ENCODE measurements around the gene COL28A1. TPM values are rescaled to one million over a fixed set of nuclear protein-coding genes. Genes with fewer than 3 reads are reported as not detected.

COL28A1 gene
- polyA plus RNA-seq, 4 donors = 9.0 to 13.1 (median 10.7) TPM

Other genes starting within 250 kb of the COL28A1 start
- gene MIOS, start 31.0 kb upstream of the COL28A1 start, polyA plus RNA-seq (ENCODE audit: insufficient read length in 4 of 4) = 10 to 100 TPM; 41.8 to 50.6 (median 49.2) TPM
- 10 to 100 TPM; 20.3 to 24.9 (median 22.5) TPM for gene UMAD1, start 104.9 kb upstream of the COL28A1 start, polyA plus RNA-seq (ENCODE audit: insufficient read length in 4 of 4)
- 10 to 100 TPM; 64.2 to 80.5 (median 66.3) TPM for gene RPA3, start 182.7 kb upstream of the COL28A1 start, polyA plus RNA-seq (ENCODE audit: insufficient read length in 4 of 4)